ENCODE data around the gene LSM14A. TPM values are rescaled to one million over a fixed set of nuclear protein-coding genes. Genes with fewer than 3 reads are reported as not detected.

Gene LSM14A
- total and polyA plus RNA-seq, 9 of the 15 experiments (the other 6 are each of a cell fraction or from before 2014, with no cell fraction given) = 19.5 to 150 (median 95.1) TPM

DNA sequence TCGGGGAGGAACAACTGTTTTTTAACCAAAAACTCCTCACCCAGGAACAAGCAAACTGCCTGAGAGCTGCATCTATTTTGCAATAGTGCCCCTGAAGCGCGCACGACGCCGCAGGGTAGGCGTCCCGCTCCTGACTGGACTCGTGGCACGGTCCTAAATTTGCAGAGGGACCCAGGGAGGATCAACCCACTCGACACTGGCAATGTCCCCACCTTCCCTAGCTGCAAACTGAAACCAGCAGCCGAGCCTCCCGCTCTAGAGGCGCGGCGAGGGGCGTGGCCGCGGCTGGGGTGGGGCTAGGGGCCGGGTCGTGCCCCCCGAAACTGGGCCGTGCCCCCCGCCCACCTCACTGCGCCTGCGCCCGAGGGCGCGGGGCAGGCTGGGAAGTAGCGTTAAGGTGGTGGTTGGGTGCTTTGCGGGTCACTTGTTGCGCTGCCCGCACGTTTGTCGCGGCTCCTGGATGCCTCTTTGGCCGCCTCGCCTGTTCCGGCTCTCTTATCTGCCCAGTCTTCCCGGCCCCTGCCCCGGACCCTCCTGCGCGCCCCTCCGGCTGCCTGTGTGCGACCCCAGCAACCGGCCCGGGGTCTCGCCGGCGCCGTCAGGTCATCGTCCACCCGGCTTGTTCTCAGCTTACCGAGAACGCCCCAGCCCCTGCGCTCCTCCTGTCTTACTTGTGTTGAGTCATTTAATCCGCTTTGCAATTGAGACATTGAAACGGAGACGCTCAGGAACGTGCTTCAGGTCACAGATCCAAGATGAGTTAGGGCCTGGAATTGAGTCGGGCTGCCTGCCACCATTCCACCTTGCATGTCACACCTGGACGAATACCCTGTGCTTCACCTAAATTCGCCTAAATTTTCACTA, 37.9 kb upstream of the LSM14A start (continued):
- TF ChIP-seq, protein P1, sequence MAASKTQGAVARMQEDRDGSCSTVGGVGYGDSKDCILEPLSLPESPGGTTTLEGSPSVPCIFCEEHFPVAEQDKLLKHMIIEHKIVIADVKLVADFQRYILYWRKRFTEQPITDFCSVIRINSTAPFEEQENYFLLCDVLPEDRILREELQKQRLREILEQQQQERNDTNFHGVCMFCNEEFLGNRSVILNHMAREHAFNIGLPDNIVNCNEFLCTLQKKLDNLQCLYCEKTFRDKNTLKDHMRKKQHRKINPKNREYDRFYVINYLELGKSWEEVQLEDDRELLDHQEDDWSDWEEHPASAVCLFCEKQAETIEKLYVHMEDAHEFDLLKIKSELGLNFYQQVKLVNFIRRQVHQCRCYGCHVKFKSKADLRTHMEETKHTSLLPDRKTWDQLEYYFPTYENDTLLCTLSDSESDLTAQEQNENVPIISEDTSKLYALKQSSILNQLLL (CRISPR knock-in tag; IDR thresholded peaks at IDR 0.05; ENCODE audit: borderline replicate concordance) = no peak
- TF ChIP-seq, protein P2, sequence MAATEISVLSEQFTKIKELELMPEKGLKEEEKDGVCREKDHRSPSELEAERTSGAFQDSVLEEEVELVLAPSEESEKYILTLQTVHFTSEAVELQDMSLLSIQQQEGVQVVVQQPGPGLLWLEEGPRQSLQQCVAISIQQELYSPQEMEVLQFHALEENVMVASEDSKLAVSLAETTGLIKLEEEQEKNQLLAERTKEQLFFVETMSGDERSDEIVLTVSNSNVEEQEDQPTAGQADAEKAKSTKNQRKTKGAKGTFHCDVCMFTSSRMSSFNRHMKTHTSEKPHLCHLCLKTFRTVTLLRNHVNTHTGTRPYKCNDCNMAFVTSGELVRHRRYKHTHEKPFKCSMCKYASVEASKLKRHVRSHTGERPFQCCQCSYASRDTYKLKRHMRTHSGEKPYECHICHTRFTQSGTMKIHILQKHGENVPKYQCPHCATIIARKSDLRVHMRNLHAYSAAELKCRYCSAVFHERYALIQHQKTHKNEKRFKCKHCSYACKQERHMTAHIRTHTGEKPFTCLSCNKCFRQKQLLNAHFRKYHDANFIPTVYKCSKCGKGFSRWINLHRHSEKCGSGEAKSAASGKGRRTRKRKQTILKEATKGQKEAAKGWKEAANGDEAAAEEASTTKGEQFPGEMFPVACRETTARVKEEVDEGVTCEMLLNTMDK (IDR thresholded peaks at IDR 0.05; ENCODE audit: borderline replicate concordance, insufficient read depth, low read depth, low read length, poor library complexity, severe bottlenecking) = no peak
- TF ChIP-seq HNRNPH1 (optimal IDR thresholded peaks at IDR 0.05; ENCODE audit: low read depth, low read length) (no peak), BRD9 (IDR thresholded peaks at IDR 0.05; ENCODE audit: low read depth, partially characterized antibody) (no peak), NR2F6 (CRISPR knock-in tag; IDR thresholded peaks at IDR 0.05) (no peak), ZFP1 (CRISPR knock-in tag; IDR thresholded peaks at IDR 0.05) (no peak), ZNF668 (CRISPR knock-in tag; IDR thresholded peaks at IDR 0.05) (no peak)
- TF ChIP-seq, protein P3, sequence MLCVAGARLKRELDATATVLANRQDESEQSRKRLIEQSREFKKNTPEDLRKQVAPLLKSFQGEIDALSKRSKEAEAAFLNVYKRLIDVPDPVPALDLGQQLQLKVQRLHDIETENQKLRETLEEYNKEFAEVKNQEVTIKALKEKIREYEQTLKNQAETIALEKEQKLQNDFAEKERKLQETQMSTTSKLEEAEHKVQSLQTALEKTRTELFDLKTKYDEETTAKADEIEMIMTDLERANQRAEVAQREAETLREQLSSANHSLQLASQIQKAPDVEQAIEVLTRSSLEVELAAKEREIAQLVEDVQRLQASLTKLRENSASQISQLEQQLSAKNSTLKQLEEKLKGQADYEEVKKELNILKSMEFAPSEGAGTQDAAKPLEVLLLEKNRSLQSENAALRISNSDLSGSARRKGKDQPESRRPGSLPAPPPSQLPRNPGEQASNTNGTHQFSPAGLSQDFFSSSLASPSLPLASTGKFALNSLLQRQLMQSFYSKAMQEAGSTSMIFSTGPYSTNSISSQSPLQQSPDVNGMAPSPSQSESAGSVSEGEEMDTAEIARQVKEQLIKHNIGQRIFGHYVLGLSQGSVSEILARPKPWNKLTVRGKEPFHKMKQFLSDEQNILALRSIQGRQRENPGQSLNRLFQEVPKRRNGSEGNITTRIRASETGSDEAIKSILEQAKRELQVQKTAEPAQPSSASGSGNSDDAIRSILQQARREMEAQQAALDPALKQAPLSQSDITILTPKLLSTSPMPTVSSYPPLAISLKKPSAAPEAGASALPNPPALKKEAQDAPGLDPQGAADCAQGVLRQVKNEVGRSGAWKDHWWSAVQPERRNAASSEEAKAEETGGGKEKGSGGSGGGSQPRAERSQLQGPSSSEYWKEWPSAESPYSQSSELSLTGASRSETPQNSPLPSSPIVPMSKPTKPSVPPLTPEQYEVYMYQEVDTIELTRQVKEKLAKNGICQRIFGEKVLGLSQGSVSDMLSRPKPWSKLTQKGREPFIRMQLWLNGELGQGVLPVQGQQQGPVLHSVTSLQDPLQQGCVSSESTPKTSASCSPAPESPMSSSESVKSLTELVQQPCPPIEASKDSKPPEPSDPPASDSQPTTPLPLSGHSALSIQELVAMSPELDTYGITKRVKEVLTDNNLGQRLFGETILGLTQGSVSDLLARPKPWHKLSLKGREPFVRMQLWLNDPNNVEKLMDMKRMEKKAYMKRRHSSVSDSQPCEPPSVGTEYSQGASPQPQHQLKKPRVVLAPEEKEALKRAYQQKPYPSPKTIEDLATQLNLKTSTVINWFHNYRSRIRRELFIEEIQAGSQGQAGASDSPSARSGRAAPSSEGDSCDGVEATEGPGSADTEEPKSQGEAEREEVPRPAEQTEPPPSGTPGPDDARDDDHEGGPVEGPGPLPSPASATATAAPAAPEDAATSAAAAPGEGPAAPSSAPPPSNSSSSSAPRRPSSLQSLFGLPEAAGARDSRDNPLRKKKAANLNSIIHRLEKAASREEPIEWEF (CRISPR knock-in tag; IDR thresholded peaks at IDR 0.05) = no peak
- TF ChIP-seq, protein P4, sequence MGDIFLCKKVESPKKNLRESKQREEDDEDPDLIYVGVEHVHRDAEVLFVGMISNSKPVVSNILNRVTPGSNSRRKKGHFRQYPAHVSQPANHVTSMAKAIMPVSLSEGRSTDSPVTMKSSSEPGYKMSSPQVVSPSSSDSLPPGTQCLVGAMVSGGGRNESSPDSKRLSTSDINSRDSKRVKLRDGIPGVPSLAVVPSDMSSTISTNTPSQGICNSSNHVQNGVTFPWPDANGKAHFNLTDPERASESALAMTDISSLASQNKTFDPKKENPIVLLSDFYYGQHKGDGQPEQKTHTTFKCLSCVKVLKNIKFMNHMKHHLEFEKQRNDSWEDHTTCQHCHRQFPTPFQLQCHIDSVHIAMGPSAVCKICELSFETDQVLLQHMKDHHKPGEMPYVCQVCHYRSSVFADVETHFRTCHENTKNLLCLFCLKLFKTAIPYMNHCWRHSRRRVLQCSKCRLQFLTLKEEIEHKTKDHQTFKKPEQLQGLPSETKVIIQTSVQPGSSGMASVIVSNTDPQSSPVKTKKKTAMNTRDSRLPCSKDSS (IDR thresholded peaks at IDR 0.05; ENCODE audit: low read depth, partially characterized antibody) = no peak
- TF ChIP-seq, protein P5, sequence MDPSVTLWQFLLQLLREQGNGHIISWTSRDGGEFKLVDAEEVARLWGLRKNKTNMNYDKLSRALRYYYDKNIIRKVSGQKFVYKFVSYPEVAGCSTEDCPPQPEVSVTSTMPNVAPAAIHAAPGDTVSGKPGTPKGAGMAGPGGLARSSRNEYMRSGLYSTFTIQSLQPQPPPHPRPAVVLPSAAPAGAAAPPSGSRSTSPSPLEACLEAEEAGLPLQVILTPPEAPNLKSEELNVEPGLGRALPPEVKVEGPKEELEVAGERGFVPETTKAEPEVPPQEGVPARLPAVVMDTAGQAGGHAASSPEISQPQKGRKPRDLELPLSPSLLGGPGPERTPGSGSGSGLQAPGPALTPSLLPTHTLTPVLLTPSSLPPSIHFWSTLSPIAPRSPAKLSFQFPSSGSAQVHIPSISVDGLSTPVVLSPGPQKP (CRISPR knock-in tag; IDR thresholded peaks at IDR 0.05) = no peak

All from K562 (cell line).